ENCODE results near the gene ANKRD33. TPM values are rescaled to one million over a fixed set of nuclear protein-coding genes. Genes with fewer than 3 reads are reported as not detected.

ANKRD33 gene
- total RNA-seq, 2 experiments from 2014 or later: not detected

GRCh38 chr12:51893786-51894185 lies 5.9 kb downstream of the ANKRD33 start:
- H3K4me2 ChIP-seq (ENCODE audit: low read length): no peak overlapping the region
- H3K79me2 ChIP-seq (ENCODE audit: insufficient read depth, low read depth, low read length): no peaks in the 10 kb centered on the region
- no peaks in the 10 kb centered on the region for H3K4me1 ChIP-seq (ENCODE audit: insufficient read depth, low read length, poor library complexity, severe bottlenecking)
- intact Hi-C loops (cut with micrococcal nuclease; ENCODE audit: unreplicated experiment): loop anchor here (2.0 kb wide), 1 partner anchor 87 kb away; no protein-coding TSS in a partner anchor
- H3K27ac ChIP-seq (ENCODE audit: low read depth, low read length, poor library complexity, severe bottlenecking): no peak overlapping the region
- no peak overlapping the region for H2AFZ ChIP-seq (ENCODE audit: low read length)
- no peaks in the 10 kb centered on the region for H4K20me1 ChIP-seq (ENCODE audit: insufficient read depth, low read length)
- no TSS peak for BruUV-seq (replicated peaks)
- TF ChIP-seq CTCF (conservative IDR thresholded peaks at IDR 0.05; ENCODE audit: low read length) (no peak), EZH2phosphoT487 (IDR thresholded peaks at IDR 0.05; ENCODE audit: borderline replicate concordance, low read depth, low read length) (no peak)
- no peaks in the 10 kb centered on the region for H3K9me3 ChIP-seq (ENCODE audit: low read length)
- no peaks in the 10 kb centered on the region for H3K9me2 ChIP-seq (ENCODE audit: insufficient read depth, low read length)
- H3K4me3 ChIP-seq (ENCODE audit: low read depth, low read length, poor library complexity, severe bottlenecking): no peak overlapping the region
- H3K36me3 ChIP-seq (ENCODE audit: insufficient read depth, low read length): no peaks in the 10 kb centered on the region
- ChIA-PET CTCF (ENCODE audit: unreplicated experiment) (no interaction called here), POLR2A (no interaction called here)
- DNase-seq (ENCODE audit: low spot score): no peak

- no peaks in the 10 kb centered on the region for H3K9me3 ChIP-seq (ENCODE audit: low read length)
- no peaks in the 10 kb centered on the region for H3K4me1 ChIP-seq (ENCODE audit: insufficient read depth, low read length, poor library complexity, severe bottlenecking)
- no peak for DNase-seq (ENCODE audit: low spot score)
- intact Hi-C loops (cut with micrococcal nuclease; ENCODE audit: unreplicated experiment): no loop called here
- H3K4me2 ChIP-seq (ENCODE audit: low read length): no peak overlapping the region
- no peaks in the 10 kb centered on the region for H3K79me2 ChIP-seq (ENCODE audit: insufficient read depth, low read depth, low read length)
- no peaks in the 10 kb centered on the region for H3K36me3 ChIP-seq (ENCODE audit: insufficient read depth, low read length)
- H2AFZ ChIP-seq (ENCODE audit: low read length): no peak overlapping the region
- ChIA-PET CTCF (ENCODE audit: unreplicated experiment) (no interaction called here), POLR2A (no interaction called here)
- no peak overlapping the region for H3K27ac ChIP-seq (ENCODE audit: low read depth, low read length, poor library complexity, severe bottlenecking)
- H3K9me2 ChIP-seq (ENCODE audit: insufficient read depth, low read length): no peaks in the 10 kb centered on the region
- BruUV-seq (replicated peaks): no TSS peak
- TF ChIP-seq CTCF (conservative IDR thresholded peaks at IDR 0.05; ENCODE audit: low read length): no peak
- H3K4me3 ChIP-seq (ENCODE audit: low read depth, low read length, poor library complexity, severe bottlenecking): no peak overlapping the region
- H4K20me1 ChIP-seq (ENCODE audit: insufficient read depth, low read length): no peaks in the 10 kb centered on the region
Measured at GRCh38 chr12:51895378-51896135, 7.7 kb downstream of the ANKRD33 start.

- Histone ChIP-seq H3K9me2 (ENCODE audit: insufficient read depth, low read length) (no peaks in the 10 kb centered on the region), H3K4me1 (ENCODE audit: insufficient read depth, low read length, poor library complexity, severe bottlenecking) (no peaks in the 10 kb centered on the region), H3K4me3 (ENCODE audit: low read depth, low read length, poor library complexity, severe bottlenecking) (no peak overlapping the region), H3K4me2 (ENCODE audit: low read length) (no peak overlapping the region), H3K36me3 (ENCODE audit: insufficient read depth, low read length) (no peaks in the 10 kb centered on the region), H4K20me1 (ENCODE audit: insufficient read depth, low read length) (no peaks in the 10 kb centered on the region), H3K9me3 (ENCODE audit: low read length) (no peaks in the 10 kb centered on the region), H3K27ac (ENCODE audit: low read depth, low read length, poor library complexity, severe bottlenecking) (no peak overlapping the region), H3K79me2 (ENCODE audit: insufficient read depth, low read depth, low read length) (no peaks in the 10 kb centered on the region), H2AFZ (ENCODE audit: low read length) (no peak overlapping the region)
- DNase-seq (ENCODE audit: low spot score): no peak
- TF ChIP-seq EZH2phosphoT487 (IDR thresholded peaks at IDR 0.05; ENCODE audit: borderline replicate concordance, low read depth, low read length) (no peak), CTCF (conservative IDR thresholded peaks at IDR 0.05; ENCODE audit: low read length) (no peak)
- CTCF ChIA-PET (ENCODE audit: unreplicated experiment): no interaction called here
- POLR2A ChIA-PET: no interaction called here
- BruUV-seq (replicated peaks): no TSS peak
- intact Hi-C loops (cut with micrococcal nuclease; ENCODE audit: unreplicated experiment): no loop called here
Measured at GRCh38 chr12:51896236-51896635, 8.3 kb downstream of the ANKRD33 start.
